GM12865 (cell line): ENCODE measurements around the gene SMC1A.

Experiments used
- DNase-seq: peaks from one replicate; pipeline ENCODE4 v3.0.0; 2010; ENCODE audit warnings: low read depth
- H3K4me3 ChIP-seq: 2 replicates; pipeline ENCODE4 v1.5.1; 2011; ENCODE audit warnings: mild to moderate bottlenecking, low read depth, low read length, control low read depth
- CTCF ChIP-seq: IDR thresholded peaks from 2 replicates; pipeline ENCODE4 v1.5.1; 2011; ENCODE audit warnings: low read length, control low read depth, low read depth, inconsistent platforms; ENCODE audit not compliant: insufficient read depth; ENCODE audit errors: missing control alignments

Gene SMC1A

DNA sequence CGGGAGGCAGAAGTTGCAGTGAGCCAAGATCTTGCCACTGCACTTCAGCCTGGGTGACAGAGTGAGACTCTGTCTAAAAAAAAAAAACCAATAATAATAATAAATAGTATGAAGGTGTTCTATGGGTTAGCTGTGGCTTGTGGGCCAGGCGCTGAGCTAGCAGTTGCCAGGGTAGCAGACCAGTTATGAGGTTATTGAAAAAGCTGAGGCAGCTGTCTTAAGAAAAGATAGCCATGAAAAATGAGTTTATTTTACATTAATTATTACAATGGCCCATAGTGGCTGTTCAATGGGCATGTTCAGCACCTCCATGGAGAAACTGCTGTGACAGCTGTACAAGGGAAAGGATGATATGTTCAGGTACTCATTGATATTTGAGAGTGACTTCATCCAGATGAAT lies 25.0 kb upstream of the SMC1A start:
- H3K4me3 ChIP-seq = no peak overlapping the region
- no peak for DNase-seq
- no peak for TF ChIP-seq CTCF

DNA sequence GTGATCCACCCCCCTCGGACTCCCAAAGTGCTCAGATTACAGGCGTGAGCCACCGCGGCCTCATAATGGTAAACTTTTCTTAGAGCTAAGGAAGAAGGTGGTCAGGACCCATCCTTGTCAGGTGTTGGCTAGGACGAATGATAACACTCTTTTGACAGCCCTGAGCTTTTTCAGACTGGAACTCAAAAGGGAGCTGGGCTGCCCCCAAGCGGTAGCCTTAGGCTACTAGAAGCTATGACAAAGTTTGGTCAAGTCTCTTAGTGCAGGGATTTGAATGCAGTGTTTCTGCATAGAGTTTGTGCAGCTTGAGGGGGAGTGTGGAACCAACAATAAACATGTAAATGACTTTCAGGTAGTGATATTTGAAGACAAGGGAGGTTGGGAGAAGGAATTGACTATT lies 23.5 kb upstream of the SMC1A start:
- no peak overlapping the region for H3K4me3 ChIP-seq
- TF ChIP-seq CTCF = peak; percentile 52
- peak; percentile 49 for DNase-seq

GRCh38 chrX:53442322-53442631 lies 19.8 kb upstream of the SMC1A start:
- TF ChIP-seq CTCF = no peak
- peak overlapping the region; percentile 44 for H3K4me3 ChIP-seq
- DNase-seq = no peak

DNA sequence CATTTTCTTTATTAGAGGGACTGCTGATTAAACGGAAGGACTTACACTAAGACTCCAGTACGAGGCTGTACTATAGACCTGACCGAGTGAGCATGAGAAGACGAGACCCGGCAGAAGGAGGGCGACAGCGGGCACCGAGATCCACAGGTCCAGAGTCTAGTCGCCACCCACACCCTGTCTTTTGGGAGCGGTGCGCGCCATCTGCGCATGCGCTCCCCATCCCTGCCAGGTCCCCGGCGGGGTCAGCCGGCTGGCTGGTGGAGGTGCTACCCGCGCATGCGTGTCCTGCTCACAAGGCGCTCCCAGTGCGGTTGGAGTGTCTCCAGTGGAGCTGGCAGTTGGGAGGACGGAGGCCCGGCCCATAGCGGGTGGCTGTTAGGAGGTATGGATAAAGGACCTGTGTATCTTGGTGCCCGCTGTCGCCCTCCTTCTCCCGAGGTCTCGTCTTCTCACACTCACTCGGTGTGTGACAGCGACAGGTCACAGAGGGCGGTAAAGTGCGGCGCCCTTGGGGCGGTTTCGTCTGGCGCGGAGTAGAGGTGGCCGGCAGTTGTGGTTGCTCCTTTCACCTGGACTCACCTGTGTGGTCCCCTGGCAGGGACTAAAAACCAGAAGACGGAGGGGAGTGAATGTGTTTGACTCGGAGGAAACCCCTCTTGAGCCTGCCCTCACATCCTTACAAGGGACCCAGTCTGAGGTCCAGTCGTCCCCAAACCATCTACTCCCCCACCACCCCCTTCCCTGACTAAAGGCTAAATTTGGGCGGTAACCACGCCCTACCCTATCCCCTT lies 19.3 kb upstream of the SMC1A start:
- TF ChIP-seq CTCF = no peak
- peak overlapping the region; percentile 44 for H3K4me3 ChIP-seq
- peak; percentile 82 for DNase-seq

- no peak for DNase-seq
- no peak for TF ChIP-seq CTCF
- peak overlapping the region; percentile 44 for H3K4me3 ChIP-seq
Measured at GRCh38 chrX:53440621-53441517, 18.4 kb upstream of the SMC1A start.

- no peak for DNase-seq
- TF ChIP-seq CTCF = no peak
Measured at GRCh38 chrX:53440101-53440500, 17.6 kb upstream of the SMC1A start.

More at GRCh38 chrX:53440101-53440500, 17.6 kb upstream of the SMC1A start:
- no peak overlapping the region for H3K4me3 ChIP-seq
